SH-SY5Y (cell line): ENCODE results near the gene TMEM254.

Source experiments
- GATA2 ChIP-seq: IDR thresholded peaks from 2 replicates; pipeline ENCODE4 v1.6.1; 2011; ENCODE audit warnings: mild to moderate bottlenecking, low read depth, low read length
- GATA3 ChIP-seq: IDR thresholded peaks from 2 replicates; pipeline ENCODE4 v1.6.1; 2011; ENCODE audit warnings: low read depth, mild to moderate bottlenecking, low read length, moderate library complexity

DNA sequence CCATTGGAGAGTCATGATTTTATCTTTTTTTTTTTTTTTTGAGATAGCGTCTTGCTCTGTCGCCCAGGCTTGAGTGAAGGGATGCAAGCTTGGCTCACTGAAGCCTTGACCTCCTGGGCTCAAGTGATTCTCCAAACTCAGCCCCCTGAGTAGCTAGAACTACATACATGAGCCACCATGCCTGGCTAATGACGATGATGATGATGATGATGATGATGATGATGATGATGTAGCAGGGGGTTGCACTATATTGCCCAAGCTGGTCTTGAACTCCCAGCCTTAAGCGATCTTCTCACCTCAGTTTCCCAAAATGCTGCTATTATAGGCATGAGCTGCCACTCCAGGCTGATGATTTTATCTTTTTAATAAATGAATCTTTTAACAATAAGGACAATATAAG lies 40.2 kb downstream of the TMEM254 start:
- no peak for TF ChIP-seq GATA2
- no peak for TF ChIP-seq GATA3
